ENCODE results near the gene KLHDC9. TPM values are rescaled to one million over a fixed set of nuclear protein-coding genes. Genes with fewer than 3 reads are reported as not detected.

The KLHDC9 gene
- total RNA-seq, 3 donors from 2014 or later = 5.8 to 9.8 (median 8.5) TPM

DNA sequence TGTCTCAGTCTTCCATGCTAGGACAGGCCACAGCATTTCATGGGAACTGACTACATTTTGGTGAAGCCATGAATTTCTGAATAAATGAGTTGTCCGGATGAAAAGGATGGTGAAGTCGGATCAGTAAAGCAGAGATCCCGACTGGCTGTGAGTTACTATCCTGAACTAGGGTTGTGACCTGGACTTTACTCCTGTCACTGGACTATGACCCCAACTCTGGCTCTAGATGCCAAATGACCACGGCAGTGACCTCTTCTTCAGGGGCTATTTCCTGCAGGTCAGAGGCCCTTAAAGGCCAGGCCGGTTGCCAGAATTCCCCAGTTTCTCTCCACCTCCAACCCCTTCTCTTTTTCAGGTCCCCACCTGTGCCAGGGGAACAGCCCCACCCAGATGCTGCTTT is 7.1 kb upstream of the KLHDC9 start:
- Histone ChIP-seq H3K36me3 (no peaks in the 10 kb centered on the region), H3K27ac (no peak overlapping the region), H3K4me3 (no peak overlapping the region), H3K9me3 (no peaks in the 10 kb centered on the region), H3K4me1 (no peaks in the 10 kb centered on the region), H3K27me3 (no peaks in the 10 kb centered on the region)
- intact Hi-C loops (cut with DNase I; ENCODE audit: low total_unique reads) = no loop called here
- DNase-seq (ENCODE audit: low spot score in 2 of 2) = no peak
- no peak for TF ChIP-seq POLR2A (IDR thresholded peaks at IDR 0.05)
- TF ChIP-seq, protein P1, sequence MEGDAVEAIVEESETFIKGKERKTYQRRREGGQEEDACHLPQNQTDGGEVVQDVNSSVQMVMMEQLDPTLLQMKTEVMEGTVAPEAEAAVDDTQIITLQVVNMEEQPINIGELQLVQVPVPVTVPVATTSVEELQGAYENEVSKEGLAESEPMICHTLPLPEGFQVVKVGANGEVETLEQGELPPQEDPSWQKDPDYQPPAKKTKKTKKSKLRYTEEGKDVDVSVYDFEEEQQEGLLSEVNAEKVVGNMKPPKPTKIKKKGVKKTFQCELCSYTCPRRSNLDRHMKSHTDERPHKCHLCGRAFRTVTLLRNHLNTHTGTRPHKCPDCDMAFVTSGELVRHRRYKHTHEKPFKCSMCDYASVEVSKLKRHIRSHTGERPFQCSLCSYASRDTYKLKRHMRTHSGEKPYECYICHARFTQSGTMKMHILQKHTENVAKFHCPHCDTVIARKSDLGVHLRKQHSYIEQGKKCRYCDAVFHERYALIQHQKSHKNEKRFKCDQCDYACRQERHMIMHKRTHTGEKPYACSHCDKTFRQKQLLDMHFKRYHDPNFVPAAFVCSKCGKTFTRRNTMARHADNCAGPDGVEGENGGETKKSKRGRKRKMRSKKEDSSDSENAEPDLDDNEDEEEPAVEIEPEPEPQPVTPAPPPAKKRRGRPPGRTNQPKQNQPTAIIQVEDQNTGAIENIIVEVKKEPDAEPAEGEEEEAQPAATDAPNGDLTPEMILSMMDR (IDR thresholded peaks at IDR 0.05) = no peak
- no peak for TF ChIP-seq POLR2AphosphoS5 (IDR thresholded peaks at IDR 0.05)

DNA sequence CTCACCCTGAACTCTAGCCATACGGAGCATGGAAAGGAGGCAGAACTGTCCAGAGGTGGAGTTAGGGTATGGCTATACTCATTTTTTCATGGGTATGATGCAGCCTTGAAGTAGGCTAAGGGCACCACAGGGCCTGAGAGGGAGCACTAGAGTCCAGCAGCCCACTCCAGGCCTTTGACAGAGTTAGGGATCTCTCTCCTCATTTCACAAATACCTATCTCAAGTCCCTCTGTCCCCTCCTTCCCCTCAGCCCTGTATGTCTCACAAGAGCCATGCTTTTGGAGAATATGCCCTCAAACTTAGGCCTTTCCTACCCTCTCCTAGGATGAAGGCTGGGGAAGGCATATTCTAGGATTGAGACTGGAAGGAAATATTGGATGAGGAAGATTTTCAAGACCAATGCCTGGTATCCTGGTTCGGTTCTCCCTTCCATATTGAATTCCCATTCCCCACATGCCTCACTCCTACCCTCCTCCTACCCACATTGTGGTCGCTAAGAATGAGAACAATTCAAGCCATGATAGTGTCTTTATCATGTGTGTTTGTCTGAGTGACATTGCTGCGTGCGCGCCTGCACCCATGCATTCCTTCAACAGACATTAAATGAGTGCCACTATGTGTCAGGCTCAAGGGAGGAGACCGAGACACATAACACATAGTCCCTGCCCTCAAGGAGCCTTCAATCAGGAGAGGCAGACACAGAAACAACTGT is 6.2 kb upstream of the KLHDC9 start:
- Histone ChIP-seq H3K27me3 (no peaks in the 10 kb centered on the region), H3K4me3 (no peak overlapping the region), H3K4me1 (no peaks in the 10 kb centered on the region), H3K36me3 (no peaks in the 10 kb centered on the region), H3K27ac (no peak overlapping the region), H3K9me3 (no peaks in the 10 kb centered on the region)
- TF ChIP-seq POLR2A (IDR thresholded peaks at IDR 0.05) = no peak
- TF ChIP-seq POLR2AphosphoS5 (IDR thresholded peaks at IDR 0.05) = no peak
- TF ChIP-seq, protein P1 (IDR thresholded peaks at IDR 0.05) = no peak
- no peak for DNase-seq (ENCODE audit: low spot score in 2 of 2)
- intact Hi-C loops (cut with DNase I; ENCODE audit: low total_unique reads) = no loop called here

DNA sequence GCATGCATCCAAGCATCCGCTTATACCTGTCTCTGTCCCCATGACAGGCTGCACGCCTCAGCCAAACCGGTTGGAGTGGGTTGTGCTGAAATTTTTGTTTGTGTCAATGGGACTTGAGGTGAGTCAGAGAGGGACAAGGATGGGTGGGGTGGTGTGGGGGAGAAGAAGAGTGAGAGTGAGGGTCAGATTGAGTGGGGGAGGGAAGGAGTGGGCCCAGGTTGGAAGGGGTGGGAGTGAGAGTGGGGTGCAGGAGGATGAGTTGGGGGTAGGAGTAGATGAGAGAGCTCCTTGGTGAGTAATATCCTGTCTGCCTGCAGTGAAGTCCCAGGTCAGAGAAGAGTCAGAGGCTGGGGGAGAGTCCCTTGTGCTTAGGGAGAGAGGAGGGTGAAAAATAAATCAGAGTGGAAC is 5.5 kb upstream of the KLHDC9 start:
- DNase-seq (ENCODE audit: low spot score in 2 of 2) = peak; percentile 57 to 60
- H3K36me3 ChIP-seq = no peaks in the 10 kb centered on the region
- H3K4me3 ChIP-seq = no peak overlapping the region
- intact Hi-C loops (cut with DNase I; ENCODE audit: low total_unique reads) = no loop called here
- peak overlapping the region; percentile 0 to 50 for H3K27ac ChIP-seq
- no peaks in the 10 kb centered on the region for H3K27me3 ChIP-seq
- peaks cover 0 to 3% of the 10 kb centered on the region in 2 donors for H3K4me1 ChIP-seq
- TF ChIP-seq POLR2AphosphoS5 (IDR thresholded peaks at IDR 0.05) = no peak
- TF ChIP-seq, protein P1 (IDR thresholded peaks at IDR 0.05) = no peak
- TF ChIP-seq POLR2A (IDR thresholded peaks at IDR 0.05) = no peak
- no peaks in the 10 kb centered on the region for H3K9me3 ChIP-seq

DNA sequence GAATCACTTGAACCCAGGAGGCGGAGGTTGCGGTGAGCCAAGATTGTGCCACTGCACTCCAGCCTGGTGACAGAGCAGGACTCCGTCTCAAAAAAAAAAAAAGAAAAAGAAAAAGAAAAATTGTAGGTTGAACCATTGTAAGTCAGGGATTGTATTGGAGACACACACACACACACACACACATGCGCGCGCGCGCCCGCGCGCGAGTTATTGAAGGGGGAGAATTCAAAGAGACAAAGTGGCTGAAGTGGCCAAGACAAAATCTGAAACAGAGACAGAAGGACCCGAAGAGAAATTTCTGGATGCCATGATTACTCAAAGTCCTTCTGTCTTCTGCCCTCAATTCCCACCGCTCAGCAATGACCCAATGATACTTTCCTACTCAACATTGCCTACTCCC is 3.7 kb upstream of the KLHDC9 start:
- H3K4me3 ChIP-seq = no peak overlapping the region
- intact Hi-C loops (cut with DNase I; ENCODE audit: low total_unique reads) = no loop called here
- no peaks in the 10 kb centered on the region for H3K9me3 ChIP-seq
- DNase-seq (ENCODE audit: low spot score in 2 of 2) = peak in 1 of 2 donors; percentile 16
- H3K36me3 ChIP-seq = no peaks in the 10 kb centered on the region
- H3K27ac ChIP-seq = no peak overlapping the region
- H3K4me1 ChIP-seq = peaks cover 0 to 3% of the 10 kb centered on the region in 2 donors
- H3K27me3 ChIP-seq = no peaks in the 10 kb centered on the region
- TF ChIP-seq, protein P1 (IDR thresholded peaks at IDR 0.05) = no peak
- no peak for TF ChIP-seq POLR2AphosphoS5 (IDR thresholded peaks at IDR 0.05)
- TF ChIP-seq POLR2A (IDR thresholded peaks at IDR 0.05) = no peak

DNA sequence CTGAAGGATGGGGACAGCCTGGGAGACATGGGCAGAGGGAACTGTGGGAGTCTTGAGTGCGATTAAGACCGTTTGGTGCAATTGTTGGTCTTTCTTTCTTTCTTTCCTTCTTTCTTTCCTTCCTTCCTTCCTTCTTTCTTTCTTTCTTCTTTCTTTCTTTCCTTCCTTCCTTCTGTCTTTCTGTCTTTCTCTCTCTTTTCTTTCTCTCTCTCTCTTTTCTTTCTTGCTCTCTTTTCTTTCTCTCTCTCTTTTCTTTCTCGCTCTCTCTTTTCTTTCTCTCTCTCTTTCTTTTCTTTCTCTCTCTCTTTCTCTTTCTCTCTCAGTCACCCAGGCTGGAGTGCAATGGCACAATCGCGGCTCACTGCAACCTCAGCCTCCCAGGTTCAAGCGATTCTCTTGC is 2.9 kb upstream of the KLHDC9 start:
- H3K27me3 ChIP-seq = no peaks in the 10 kb centered on the region
- no peak for DNase-seq (ENCODE audit: low spot score in 2 of 2)
- H3K36me3 ChIP-seq = no peaks in the 10 kb centered on the region
- TF ChIP-seq POLR2AphosphoS5 (IDR thresholded peaks at IDR 0.05) (no peak), POLR2A (IDR thresholded peaks at IDR 0.05) (no peak)
- TF ChIP-seq, protein P1 (IDR thresholded peaks at IDR 0.05) = no peak
- intact Hi-C loops (cut with DNase I; ENCODE audit: low total_unique reads) = no loop called here
- no peak overlapping the region for H3K27ac ChIP-seq
- no peak overlapping the region for H3K4me3 ChIP-seq
- peaks cover 0 to 3% of the 10 kb centered on the region in 2 donors for H3K4me1 ChIP-seq
- H3K9me3 ChIP-seq = no peaks in the 10 kb centered on the region
